GM19238 (cell line): ENCODE results near the gene RGS1.

Experiments used
- DNase-seq: peaks from one replicate; pipeline ENCODE4 v3.0.0; 2011; ENCODE audit warnings: low spot score; ENCODE audit not compliant: insufficient read length

Gene RGS1

DNA sequence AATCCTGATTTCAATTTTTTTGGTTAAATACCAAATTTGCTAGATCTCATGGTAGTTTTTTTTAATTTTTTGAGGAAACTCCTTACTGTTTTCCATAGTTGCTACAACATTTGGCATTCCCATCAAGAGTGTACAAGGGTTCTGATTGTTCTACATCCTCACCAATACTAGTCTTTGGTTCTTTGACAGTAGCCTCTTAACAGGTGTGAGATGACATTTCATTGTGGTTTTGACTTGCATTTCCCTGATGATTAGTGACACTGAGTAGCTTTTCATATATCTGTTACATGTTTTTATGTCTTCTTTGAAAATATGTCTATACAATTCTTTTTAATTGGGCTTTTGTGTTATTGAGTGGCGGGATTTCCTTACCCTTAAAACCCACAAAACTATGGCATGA, 39.5 kb downstream of the RGS1 start:
- no peak for DNase-seq

DNA sequence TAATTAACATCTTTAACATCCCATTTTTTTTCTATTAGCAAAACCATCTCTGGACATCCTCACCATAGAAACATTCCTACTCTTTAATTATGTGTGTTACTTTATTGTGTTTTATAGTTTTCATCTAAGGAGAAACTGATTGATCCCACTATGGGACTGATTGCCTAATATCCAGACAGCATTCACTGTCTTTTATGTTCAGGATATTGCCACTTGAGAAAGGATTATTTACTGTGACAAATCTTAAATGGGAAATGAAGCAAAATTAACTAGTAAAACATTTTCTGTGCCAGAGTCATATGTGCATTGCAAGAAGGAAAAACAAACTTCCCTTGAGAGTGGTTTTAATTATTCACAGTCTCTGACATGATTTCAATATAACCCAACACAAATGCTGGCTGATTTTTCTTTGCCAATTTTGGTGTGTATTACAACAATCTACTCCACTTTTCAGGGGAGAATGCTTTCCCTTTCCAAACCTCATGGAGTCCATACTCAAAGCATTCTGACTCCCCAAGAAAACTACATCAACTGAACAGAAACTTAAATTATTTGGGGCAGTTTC, 44.6 kb downstream of the RGS1 start:
- DNase-seq: no peak

DNA sequence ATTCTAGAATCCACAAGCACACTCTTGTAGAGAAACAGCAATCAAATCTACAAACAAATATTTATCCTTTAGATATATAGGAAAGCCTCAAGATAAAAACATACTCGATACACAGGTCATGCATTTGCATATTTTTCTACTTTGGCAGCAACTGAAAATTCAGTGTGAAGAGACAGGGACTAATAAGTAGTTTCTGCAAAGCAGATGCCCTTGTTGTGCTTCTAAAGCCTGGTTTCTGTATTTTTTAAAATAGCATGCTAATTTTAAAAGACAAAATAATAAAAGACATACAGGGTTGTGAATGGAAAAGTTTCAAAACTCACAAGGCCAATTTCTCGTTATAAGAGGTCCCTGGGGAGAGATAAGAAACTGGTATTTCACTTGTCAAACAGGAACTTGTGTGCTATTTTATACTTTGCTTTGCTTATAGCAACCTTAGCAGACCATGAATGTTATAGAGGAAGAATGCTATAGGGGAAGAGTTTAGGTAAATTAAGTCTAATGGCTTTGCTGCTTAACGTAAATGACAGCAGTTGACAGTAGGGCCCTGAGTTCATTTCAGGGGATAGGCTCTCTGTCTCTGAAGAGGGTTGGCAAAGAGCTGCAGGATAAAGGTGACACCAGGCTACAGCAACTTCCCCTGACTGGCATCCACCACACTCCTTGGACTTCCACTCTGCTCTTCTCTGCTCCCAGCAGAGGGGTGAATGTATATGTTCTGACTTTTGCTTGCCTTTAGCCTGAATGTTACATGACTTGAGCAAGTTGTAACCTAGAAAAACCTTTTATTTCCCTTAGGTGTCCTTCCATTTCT, 51.0 kb downstream of the RGS1 start:
- no peak for DNase-seq

DNA sequence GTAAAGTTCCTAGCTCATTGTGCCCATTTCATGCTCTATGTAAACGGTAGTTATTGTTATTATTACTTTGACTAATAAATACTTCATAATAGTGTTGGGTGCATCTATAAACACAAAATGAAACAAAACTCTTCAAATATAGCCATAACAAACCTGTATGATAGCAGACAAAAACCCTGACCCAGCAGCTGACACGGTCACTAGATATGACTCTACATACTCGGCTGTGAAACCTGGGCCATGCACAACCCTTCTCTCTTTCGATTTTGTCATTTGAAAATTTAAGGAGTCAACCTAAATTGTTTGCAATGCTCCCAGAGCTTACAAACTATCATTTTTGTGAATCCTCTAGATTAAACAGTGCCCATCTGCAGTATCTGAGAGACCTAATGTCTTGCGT, 52.3 kb downstream of the RGS1 start:
- DNase-seq: no peak

DNA sequence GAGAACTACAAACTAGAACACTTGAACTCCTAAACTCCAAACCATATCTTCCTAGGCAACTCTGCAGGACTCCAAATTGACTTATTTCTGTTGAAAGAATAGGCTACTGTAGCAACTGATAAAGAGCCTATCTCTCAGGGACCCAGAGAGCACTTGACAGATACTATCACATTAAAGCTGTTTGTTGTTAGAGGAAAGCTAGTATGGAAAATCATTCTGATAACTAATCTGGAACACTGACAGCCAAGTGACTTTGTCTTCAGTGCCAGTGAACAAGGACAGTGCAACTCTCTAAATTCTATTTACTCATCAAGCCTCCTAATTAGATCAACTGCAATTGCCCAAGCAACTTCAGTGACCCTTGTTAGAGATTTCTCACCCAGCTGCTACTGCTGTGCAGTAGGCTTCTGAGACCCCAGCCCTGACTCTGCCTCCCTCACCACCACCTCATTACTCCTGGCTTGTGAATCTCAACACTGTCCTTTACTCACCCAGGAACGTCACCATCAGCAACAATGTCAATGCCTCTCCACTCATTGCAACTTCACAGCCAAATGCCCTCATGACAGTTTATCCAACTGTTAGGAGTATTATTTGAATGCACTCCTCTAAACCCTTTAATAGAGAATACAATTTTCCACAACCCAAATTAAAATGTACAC, 53.0 kb downstream of the RGS1 start:
- no peak for DNase-seq

DNA sequence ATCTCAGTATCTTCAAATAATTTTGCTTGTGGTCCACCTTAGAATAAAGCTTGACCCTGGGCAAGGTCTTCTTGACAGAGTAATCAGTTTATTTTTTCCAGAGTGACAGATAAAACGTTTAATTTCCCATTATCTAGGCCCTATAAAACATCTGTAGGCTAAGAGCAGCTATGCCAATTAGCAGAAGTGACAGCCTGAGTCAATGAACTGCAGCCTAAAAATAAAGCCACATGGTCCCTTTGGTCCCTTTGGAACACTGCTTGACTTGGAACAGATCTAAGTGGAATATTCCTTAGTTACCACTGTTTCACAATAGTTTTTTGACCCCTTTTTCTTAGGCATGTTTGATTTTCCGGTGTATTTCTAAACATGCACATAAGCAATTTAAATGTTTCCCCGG, 54.0 kb downstream of the RGS1 start:
- DNase-seq: no peak
